ENCODE results near the gene ADRM1.

Gene ADRM1

GRCh38 chr20:62307226-62308101 lies 4.7 kb downstream of the ADRM1 start:
- peak; percentile 37; the same call in 1 of the 2 replicates for TF ChIP-seq NFIC (IDR thresholded peaks at IDR 0.05)
- peak; percentile 25; the same call in 1 of the 2 replicates for TF ChIP-seq MAX (IDR thresholded peaks at IDR 0.05)
- TF ChIP-seq EGR1 (IDR thresholded peaks at IDR 0.05): no peak
- TF ChIP-seq CEBPB (IDR thresholded peaks at IDR 0.05): no peak; the same call in 1 of the 2 replicates
- TF ChIP-seq CREB1 (IDR thresholded peaks at IDR 0.05; ENCODE audit: low read depth): no peak
- TF ChIP-seq YY1 (IDR thresholded peaks at IDR 0.05; ENCODE audit: low read depth): no peak
- TF ChIP-seq USF1 (IDR thresholded peaks at IDR 0.05): no peak
- TF ChIP-seq FOXM1 (IDR thresholded peaks at IDR 0.05; ENCODE audit: borderline replicate concordance, low read depth): no peak
- 0 out of 2 replicates have a peak, but pooled peaks have one; percentile 23 for TF ChIP-seq EP300 (IDR thresholded peaks at IDR 0.05; ENCODE audit: borderline replicate concordance)
- TF ChIP-seq ZBTB7A (IDR thresholded peaks at IDR 0.05; ENCODE audit: low read depth): peak; percentile 45; the same call in 1 of the 2 replicates

- TF ChIP-seq TCF12 (IDR thresholded peaks at IDR 0.05; ENCODE audit: low read depth): no peak
- no peak for TF ChIP-seq EP300 (IDR thresholded peaks at IDR 0.05; ENCODE audit: borderline replicate concordance)
- no peak for TF ChIP-seq TAF1 (IDR thresholded peaks at IDR 0.05; ENCODE audit: low read depth)
- no peak; the same call in 1 of the 2 replicates for TF ChIP-seq ZBTB7A (IDR thresholded peaks at IDR 0.05; ENCODE audit: low read depth)
- no peak for TF ChIP-seq YY1 (IDR thresholded peaks at IDR 0.05; ENCODE audit: low read depth)
- no peak for TF ChIP-seq REST (IDR thresholded peaks at IDR 0.05; ENCODE audit: low read depth)
- TF ChIP-seq EGR1 (IDR thresholded peaks at IDR 0.05): no peak
- no peak for TF ChIP-seq CREB1 (IDR thresholded peaks at IDR 0.05; ENCODE audit: low read depth)
- no peak for TF ChIP-seq MAX (IDR thresholded peaks at IDR 0.05)
- TF ChIP-seq TEAD4 (IDR thresholded peaks at IDR 0.05): no peak
- no peak for TF ChIP-seq CEBPB (IDR thresholded peaks at IDR 0.05)
- TF ChIP-seq FOXM1 (IDR thresholded peaks at IDR 0.05; ENCODE audit: borderline replicate concordance, low read depth): no peak
- no peak for TF ChIP-seq NFIC (IDR thresholded peaks at IDR 0.05)
- TF ChIP-seq RAD21 (IDR thresholded peaks at IDR 0.05; ENCODE audit: low read depth): no peak
- TF ChIP-seq USF1 (IDR thresholded peaks at IDR 0.05): no peak
Measured at GRCh38 chr20:62308102-62308822, 5.5 kb downstream of the ADRM1 start.

DNA sequence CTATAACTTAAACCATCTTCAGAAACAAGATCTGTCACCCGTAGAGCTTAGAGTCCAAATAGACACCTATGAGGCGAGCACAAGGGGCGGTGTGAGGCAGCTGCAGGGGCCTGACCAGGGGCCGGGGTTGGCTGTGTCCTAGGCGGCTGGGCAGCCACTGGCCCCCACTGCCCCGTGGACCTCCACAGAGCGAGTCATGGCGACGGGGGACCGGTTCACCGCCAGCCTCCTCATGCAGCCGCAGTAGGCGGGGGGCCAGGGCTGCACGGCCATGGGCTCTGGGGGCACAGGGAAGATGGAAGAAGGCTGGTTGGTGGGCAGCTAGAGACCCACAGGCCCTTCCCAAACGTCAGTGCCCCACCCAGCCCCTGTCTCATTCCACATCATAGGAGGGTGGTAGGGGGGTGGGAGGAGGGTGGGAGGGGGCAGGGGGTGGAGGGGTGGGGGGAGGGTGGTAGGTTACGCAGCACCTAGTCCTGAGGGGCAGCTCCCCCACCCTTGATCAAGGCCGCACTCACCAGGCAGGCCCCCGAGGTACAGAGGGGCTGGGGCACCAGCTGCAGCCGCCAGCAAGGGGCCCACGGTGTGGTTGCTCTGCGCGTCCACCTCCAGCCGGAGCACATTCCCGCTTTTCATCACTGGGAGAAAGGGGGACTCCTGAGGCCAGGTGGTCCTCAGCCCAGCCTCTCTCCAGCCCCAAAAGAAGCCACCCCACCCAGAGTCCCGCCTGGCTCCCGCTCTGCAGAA lies 6.6 kb downstream of the ADRM1 start:
- no peak for TF ChIP-seq FOXM1 (IDR thresholded peaks at IDR 0.05; ENCODE audit: borderline replicate concordance, low read depth)
- TF ChIP-seq TAF1 (IDR thresholded peaks at IDR 0.05; ENCODE audit: low read depth): no peak
- TF ChIP-seq MAX (IDR thresholded peaks at IDR 0.05): no peak
- TF ChIP-seq EGR1 (IDR thresholded peaks at IDR 0.05): no peak
- no peak for TF ChIP-seq CREB1 (IDR thresholded peaks at IDR 0.05; ENCODE audit: low read depth)
- no peak for TF ChIP-seq CEBPB (IDR thresholded peaks at IDR 0.05)
- TF ChIP-seq NFIC (IDR thresholded peaks at IDR 0.05): no peak
- no peak for TF ChIP-seq EP300 (IDR thresholded peaks at IDR 0.05; ENCODE audit: borderline replicate concordance)
- no peak for TF ChIP-seq ZBTB7A (IDR thresholded peaks at IDR 0.05; ENCODE audit: low read depth)
- no peak for TF ChIP-seq USF1 (IDR thresholded peaks at IDR 0.05)
- no peak for TF ChIP-seq TCF12 (IDR thresholded peaks at IDR 0.05; ENCODE audit: low read depth)
- TF ChIP-seq RAD21 (IDR thresholded peaks at IDR 0.05; ENCODE audit: low read depth): no peak
- no peak for TF ChIP-seq REST (IDR thresholded peaks at IDR 0.05; ENCODE audit: low read depth)
- no peak for TF ChIP-seq YY1 (IDR thresholded peaks at IDR 0.05; ENCODE audit: low read depth)
- TF ChIP-seq TEAD4 (IDR thresholded peaks at IDR 0.05): no peak
